Measurements from ENCODE around the gene KDM4E.
A peak's percentile ranks its signal among the peaks of the same experiment; 100 is the strongest.

KDM4E gene

DNA sequence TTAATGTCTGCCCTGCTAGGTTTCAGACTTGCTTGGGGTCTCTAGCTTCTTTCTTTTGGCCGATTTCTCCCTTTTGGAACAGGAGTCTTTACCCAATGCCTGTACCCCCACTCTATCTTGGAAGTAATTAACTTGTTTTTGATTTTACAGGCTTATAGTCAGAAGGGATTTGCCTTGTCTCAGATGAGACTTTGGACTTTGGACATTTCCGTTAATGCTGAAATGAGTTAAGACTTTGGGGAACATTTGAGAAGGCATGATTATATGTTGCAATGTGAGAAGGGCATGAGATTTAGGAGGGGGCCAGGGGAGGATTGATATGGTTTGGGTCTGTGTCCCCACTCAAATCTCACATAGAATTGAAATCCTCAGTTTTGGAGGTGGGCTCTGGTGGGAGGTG lies 29.3 kb downstream of the KDM4E start:
- DNase-seq, result no peak

DNA sequence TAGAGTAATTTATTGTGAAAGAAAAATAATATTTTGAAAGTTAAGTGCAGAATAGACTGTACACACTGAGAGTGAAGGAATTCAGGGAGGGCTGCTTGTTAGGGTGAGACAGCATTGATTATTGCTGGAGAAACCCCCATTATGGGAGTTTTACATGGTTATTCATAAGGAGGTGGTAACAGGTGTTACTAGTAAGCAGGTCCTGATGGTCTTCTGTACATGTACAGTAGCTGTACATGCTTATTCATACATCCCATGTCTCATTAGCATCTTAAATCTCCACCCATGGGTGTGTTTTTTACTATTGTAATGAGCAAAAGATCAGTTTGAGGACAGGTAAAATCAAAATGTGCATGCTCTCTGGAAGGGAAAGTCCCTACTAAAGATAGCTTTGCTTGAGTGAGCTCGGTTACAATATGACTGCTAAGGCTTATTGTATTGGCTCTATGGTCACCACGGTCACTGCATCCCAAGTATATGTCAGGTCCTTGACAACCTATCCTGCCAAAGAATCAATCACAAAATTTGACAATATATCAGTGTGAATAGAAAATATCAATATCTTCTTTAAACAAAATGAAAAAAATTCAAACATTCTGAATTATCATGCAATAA lies 30.3 kb downstream of the KDM4E start:
- no peak for DNase-seq

DNA sequence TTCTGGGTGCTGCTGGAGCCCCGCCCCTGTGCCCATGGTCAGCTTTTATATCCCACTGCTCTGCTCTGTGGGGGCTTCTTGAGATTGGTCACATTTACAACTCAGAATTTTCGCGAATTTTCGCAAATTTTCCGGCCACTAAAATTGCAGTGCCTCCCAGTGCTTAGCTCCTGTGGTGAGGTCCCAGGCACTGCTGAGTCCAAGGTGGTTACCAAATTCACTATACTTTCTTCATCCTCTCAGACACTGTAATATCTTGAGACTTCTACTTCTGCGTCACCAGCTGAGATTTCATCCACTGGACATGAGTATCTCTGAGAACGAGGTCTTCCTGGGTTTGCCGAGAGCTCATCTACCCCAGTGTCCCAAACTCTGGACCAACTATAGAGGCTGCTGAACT lies 32.9 kb downstream of the KDM4E start:
- DNase-seq, result no peak

DNA sequence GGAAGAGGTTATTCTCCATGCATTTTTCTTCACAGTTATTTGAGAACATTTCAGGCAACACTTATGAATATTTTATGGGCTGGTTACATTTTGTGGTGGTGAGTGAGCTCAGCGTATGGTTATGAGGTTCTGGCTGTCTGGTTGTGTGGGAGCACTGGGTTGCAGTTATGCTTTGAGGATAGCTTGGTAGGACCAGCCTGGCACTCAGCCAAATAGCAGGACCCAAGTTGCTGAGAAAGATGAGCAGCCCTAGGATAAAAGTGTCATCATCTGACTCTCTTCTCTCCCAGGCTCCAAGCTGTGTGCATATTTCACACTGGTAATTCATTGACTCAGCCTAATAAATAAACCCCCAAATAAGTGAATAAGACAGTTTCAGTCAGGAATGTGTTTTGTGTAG lies 33.6 kb downstream of the KDM4E start:
- DNase-seq, result no peak

DNA sequence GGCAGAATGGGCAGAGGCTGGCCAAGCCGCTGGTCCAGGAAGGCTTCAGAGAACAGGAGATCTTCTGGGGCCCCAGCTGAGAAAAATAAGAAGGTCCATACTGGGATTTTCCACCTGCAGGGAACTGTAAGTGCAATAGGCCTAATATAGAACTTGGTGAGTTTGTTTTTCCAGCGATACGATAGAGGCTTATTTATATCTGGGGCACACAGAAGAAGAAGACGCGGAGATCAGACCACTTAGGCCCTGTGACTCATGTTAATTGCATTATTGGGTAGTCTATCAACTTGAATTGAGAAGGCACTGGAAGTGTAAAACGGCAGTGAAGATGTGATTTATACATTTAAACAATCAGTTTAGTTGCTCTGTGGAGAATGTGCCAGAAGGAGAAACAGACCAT lies 34.0 kb downstream of the KDM4E start:
- DNase-seq, result no peak

DNA sequence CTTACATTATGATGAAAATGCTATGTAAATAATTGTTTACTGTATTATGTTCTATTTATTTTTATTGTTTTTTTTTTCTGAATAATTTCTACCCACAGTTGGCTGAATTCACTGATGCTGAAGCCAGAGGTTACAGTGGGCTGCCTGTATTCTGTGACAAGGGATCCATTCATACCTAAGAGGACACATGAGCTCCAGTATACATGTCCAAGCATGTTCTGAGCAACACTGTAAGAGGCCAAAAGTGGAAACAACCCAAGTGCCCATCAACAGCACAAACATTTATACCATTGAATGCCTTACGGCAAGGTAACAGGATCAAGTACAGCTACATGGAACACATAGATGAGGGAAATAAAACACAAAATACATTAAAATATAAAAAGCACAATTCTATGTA lies 40.3 kb downstream of the KDM4E start:
- DNase-seq, result no peak

DNA sequence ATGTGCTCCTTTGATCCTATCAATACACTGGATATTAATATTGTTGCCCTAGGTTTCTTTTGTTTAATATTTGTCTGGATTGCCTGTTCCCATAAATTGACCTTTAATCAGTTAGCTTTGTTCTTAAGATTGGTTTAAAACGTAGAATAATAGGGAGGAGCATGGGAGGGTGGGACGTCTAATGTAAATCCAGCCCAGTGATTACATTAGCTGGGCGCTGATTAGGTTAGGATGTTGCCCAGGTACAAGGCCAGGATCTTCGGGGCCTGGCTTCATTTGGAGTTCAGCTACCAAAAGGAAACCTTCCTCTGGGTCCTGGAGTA lies 41.6 kb downstream of the KDM4E start, which contains the start of gene SRSF8:
Gene SRSF8, plus strand, starts transcription at position 204 of the 323 bp plus-strand sequence. CDS start 308 bp downstream, outside the sequence.
- DNase-seq, result no peak

DNA sequence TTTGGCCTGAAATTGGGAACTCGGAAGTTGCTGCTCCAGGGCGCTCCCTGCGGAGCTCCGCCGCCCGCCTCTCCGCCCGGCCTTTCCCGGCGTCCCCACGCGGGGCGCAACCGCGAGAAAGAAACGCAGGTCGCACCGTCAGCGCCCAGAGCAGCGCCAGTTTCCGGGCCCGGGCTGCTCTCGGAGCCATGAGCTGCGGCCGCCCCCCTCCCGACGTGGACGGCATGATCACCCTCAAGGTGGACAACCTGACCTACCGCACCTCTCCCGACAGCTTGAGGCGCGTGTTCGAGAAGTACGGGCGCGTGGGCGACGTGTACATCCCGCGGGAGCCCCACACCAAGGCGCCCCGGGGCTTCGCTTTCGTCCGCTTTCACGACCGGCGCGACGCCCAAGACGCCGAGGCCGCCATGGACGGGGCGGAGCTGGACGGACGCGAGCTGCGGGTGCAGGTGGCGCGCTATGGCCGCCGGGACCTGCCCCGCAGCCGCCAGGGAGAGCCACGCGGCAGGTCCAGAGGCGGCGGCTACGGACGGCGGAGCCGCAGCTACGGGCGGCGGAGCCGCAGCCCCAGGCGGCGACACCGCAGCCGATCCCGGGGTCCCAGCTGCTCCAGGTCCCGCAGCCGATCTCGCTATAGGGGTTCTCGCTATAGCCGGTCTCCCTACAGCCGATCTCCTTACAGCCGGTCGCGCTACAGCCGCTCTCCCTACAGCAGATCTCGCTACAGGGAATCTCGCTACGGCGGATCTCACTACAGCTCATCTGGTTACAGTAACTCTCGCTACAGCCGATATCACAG lies 42.2 kb downstream of the KDM4E start:
- DNase-seq, result peak; percentile 88

DNA sequence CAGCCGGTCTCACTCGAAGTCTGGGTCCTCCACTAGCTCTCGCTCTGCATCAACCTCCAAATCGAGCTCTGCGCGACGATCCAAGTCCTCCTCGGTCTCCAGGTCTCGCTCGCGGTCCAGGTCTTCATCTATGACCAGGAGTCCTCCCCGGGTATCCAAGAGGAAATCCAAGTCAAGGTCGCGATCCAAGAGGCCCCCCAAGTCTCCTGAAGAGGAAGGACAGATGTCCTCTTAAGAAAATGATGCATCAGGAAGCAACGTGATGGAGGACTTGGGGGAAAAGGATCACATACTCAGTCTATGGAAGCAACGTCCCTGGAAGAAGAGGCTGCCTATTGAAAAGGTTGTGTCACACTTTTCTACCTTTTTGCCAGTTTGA lies 42.8 kb downstream of the KDM4E start:
- no peak for DNase-seq

DNA sequence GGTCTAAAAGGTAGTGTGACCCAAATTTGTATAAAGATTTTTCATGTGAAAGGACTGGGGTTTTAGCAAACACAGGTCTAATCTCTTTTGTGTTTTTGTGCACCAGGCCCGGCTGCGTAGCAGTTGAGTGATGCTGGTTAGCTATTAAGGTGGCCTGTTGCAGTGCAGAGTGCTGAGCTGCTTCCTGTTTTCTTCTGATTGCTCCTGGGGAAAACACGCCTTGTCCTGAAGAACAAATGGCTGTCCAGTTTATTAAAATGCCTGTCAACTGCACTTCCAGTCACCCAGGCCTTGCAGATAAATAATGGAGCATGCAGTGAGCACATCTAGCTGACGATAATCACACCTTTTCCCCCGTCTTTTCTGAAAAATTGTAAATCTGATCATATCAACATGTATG lies 43.5 kb downstream of the KDM4E start:
- peak; percentile 90 for DNase-seq

DNA sequence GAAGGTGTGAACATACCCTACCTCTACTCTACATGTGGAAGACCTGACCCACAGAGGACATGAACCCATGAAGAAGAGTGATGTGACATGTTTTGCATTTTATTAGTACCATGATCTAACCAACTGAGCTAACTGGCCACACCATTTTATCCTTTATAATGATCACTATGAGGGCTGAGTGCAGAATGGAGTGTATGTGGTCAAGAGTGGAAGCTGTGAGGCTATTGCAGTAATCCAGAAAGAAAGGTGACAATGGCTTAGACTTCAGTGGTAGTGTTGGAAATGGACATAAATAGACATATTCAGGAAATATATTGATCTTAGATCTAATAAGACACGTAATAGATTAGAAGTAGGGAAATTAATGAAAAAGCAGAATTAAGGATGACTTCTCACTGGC lies 45.4 kb downstream of the KDM4E start:
- no peak for DNase-seq

DNA sequence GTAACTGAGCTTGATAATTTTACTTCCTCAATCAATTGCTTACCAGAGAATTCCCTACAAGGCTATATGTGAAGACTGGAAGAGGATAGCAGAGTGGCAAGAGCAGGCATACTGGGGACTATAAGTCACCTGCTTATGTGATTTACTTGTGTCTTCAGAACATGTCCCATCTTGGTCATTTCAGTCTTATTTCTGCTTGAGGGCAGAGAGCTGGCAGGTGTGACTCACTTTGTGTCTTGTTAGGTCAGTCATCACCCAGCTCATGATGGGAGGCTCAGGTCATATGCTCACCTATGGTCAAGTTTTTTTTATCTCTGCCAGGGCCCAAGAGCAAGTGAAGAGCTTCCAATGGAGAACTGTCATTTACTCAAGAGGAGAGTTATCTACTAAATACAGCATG lies 47.9 kb downstream of the KDM4E start:
- DNase-seq, result no peak

DNA sequence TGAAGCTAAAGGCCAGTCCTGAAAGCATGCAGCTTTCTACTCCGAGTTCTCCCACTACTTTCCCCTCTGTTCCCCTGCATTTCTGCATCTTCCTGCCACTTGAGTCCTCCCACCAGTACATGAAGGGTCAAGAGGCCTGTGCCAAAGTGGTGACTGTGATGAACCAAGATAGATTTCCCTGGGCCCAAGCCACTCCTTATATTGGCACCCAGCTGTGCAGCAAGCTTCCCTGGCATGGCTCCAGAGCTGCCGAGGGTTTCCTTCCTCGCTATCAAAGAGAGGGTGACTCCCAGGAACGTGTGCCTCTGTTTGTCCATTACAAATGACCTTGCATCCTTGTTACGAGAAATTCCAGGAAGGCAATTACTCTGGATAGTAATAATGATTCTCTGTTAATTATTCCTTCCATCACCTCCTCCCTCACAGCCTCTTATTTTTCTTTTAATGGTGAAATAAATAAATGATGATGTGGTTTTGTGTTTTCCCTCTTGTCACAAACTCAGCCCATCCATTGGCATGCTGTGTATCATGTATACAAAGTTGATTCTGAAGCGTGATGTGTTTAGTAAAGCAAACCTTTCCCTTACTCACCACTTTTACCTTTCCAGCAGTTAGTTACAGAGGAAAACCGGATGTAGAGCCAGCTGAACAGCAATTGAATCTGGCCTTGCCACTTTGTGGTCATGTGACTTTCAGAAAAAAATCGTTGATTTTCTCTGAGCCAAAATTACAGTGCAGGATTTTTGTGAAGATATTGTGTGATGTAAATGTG lies 49.9 kb downstream of the KDM4E start:
- DNase-seq, result peak; percentile 19

DNA sequence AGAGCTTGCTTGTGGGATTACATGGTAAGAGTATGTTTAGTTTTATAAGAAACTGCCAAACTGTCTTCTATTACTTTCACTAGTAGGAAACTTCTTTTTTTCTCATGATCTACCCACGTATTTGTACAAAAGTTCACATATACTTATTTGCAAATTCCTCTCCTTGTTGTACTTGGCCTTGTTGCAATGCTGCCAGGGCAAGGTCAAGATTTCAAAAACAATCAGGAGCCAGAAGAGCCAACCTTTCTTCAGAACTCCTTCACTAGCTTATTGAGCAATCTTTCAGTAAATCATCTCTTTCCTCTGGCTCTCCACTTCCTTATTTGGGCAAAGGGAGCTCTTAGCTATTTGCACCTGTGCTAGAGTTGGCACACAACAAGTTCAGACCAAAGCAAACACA lies 51.4 kb downstream of the KDM4E start:
- DNase-seq, result peak; percentile 11

DNA sequence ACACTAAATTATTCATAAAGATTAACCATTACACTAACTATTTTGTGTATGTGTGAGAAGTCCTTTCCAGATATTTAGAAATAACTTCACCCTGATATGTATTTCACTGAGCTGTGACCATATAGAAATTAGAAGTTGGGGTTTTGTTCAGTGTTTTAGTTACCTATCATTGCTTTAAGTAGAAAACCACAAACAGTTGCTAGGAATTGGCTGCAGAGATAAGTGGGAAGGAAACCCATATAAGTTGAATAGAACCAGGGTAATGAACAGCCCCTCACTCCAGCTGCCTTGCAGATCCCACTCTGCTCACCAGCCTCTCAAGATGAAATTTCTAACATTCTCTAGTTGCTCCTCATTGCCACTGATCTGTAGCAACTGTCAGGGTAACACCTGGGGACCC lies 51.9 kb downstream of the KDM4E start:
- DNase-seq, result no peak

All from RPMI8226 (cell line).